ENCODE data around the gene RASA3. TPM values are rescaled to one million over a fixed set of nuclear protein-coding genes. Genes with fewer than 3 reads are reported as not detected.

The RASA3 gene
- total RNA-seq, 1 experiment from 2014 or later: 0.95 TPM

DNA sequence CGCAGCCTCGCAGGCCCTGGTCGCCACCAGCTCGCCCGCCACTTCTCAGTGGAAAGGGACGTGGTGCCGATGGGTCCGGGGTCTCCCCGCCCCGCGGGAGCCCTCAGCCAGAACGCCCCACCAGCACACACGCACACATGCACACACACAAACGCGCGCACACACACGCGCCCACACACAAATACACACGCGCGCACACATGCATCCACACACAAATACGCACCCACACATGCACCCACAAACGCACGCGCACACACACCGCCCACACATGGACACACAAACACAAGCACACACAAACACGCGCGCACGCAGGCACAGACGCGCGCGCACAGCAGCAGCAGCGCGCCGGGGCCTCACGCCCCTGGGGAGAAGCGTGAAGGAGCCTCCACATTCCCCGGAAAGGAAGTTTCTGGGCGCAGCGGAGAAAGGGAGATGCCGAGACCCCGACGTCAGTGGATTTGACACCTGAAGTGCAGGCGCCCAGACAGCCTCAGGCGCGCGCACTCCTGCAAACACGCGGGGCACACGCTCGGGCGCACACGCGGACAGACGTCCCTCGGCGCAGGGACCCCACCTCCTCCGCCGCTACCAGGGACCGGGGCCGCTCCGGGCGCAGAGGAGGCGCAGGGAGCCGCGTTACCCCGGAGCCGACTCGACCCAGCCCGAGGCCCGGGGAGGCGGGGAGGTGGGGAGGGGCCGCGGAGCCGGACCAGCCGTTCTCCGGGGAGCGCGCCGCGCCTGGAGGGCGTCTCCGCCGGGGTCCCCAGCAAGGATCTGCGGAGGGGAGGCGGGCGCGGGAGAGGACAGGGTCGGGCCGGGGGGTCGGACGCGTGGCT lies 622 bp downstream of the RASA3 start:
- peak overlapping the region; percentile 74 for H3K4me3 Mint-ChIP-seq (ENCODE audit: unreplicated experiment)
- no peaks in the 10 kb centered on the region for H3K9me3 ChIP-seq
- H3K27me3 ChIP-seq (replicated peaks; ENCODE audit: control insufficient read depth, insufficient read depth, low read length): 0 out of 2 replicates have a peak, but pooled peaks cover 1% of the 10 kb centered on the region
- H3K9me3 Mint-ChIP-seq (ENCODE audit: unreplicated experiment): no peaks in the 10 kb centered on the region
- H3K4me1 Mint-ChIP-seq (ENCODE audit: low read depth, unreplicated experiment): no peaks in the 10 kb centered on the region
- peaks cover 10% of the 10 kb centered on the region for H3K27me3 Mint-ChIP-seq (ENCODE audit: insufficient read depth, unreplicated experiment)
- H3K36me3 ChIP-seq (ENCODE audit: control insufficient read depth, insufficient read depth, low read length): no peaks in the 10 kb centered on the region
- H3K4me3 ChIP-seq (ENCODE audit: low read depth, low read length): peak overlapping the region; percentile 77
- no TSS peak for BruUV-seq (replicated peaks)
- no peak for DNase-seq
- H3K36me3 Mint-ChIP-seq (ENCODE audit: insufficient read depth, unreplicated experiment): no peaks in the 10 kb centered on the region
- POLR2A ChIA-PET: no interaction called here
- TF ChIP-seq, protein P1, sequence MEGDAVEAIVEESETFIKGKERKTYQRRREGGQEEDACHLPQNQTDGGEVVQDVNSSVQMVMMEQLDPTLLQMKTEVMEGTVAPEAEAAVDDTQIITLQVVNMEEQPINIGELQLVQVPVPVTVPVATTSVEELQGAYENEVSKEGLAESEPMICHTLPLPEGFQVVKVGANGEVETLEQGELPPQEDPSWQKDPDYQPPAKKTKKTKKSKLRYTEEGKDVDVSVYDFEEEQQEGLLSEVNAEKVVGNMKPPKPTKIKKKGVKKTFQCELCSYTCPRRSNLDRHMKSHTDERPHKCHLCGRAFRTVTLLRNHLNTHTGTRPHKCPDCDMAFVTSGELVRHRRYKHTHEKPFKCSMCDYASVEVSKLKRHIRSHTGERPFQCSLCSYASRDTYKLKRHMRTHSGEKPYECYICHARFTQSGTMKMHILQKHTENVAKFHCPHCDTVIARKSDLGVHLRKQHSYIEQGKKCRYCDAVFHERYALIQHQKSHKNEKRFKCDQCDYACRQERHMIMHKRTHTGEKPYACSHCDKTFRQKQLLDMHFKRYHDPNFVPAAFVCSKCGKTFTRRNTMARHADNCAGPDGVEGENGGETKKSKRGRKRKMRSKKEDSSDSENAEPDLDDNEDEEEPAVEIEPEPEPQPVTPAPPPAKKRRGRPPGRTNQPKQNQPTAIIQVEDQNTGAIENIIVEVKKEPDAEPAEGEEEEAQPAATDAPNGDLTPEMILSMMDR (IDR thresholded peaks at IDR 0.05; ENCODE audit: insufficient read depth in 1 of 2, low read depth in 1 of 2, low read length in 1 of 2, severe bottlenecking in 1 of 2, unreplicated experiment in 1 of 2): no peak
- CTCF ChIA-PET: no interaction called here
- peaks cover 7% of the 10 kb centered on the region for H3K4me1 ChIP-seq
- intact Hi-C loops (cut with micrococcal nuclease; ENCODE audit: unreplicated experiment): no loop called here
- H3K27ac Mint-ChIP-seq (ENCODE audit: unreplicated experiment): no peak overlapping the region

GRCh38 chr13:114130837-114131582 lies 1.4 kb downstream of the RASA3 start:
- H3K4me3 ChIP-seq (ENCODE audit: low read depth, low read length): peak overlapping the region; percentile 77
- DNase-seq: no peak
- 0 out of 2 replicates have a peak, but pooled peaks cover 1% of the 10 kb centered on the region for H3K27me3 ChIP-seq (replicated peaks; ENCODE audit: control insufficient read depth, insufficient read depth, low read length)
- no peaks in the 10 kb centered on the region for H3K36me3 Mint-ChIP-seq (ENCODE audit: insufficient read depth, unreplicated experiment)
- intact Hi-C loops (cut with micrococcal nuclease; ENCODE audit: unreplicated experiment): no loop called here
- peaks cover 10% of the 10 kb centered on the region for H3K27me3 Mint-ChIP-seq (ENCODE audit: insufficient read depth, unreplicated experiment)
- CTCF ChIA-PET: no interaction called here
- peak overlapping the region; percentile 74 for H3K4me3 Mint-ChIP-seq (ENCODE audit: unreplicated experiment)
- H3K9me3 Mint-ChIP-seq (ENCODE audit: unreplicated experiment): no peaks in the 10 kb centered on the region
- peaks cover 7% of the 10 kb centered on the region for H3K4me1 ChIP-seq
- H3K36me3 ChIP-seq (ENCODE audit: control insufficient read depth, insufficient read depth, low read length): no peaks in the 10 kb centered on the region
- TF ChIP-seq, protein P1 (IDR thresholded peaks at IDR 0.05; ENCODE audit: insufficient read depth in 1 of 2, low read depth in 1 of 2, low read length in 1 of 2, severe bottlenecking in 1 of 2, unreplicated experiment in 1 of 2): no peak
- POLR2A ChIA-PET: no interaction called here
- H3K9me3 ChIP-seq: no peaks in the 10 kb centered on the region
- H3K27ac Mint-ChIP-seq (ENCODE audit: unreplicated experiment): no peak overlapping the region
- H3K4me1 Mint-ChIP-seq (ENCODE audit: low read depth, unreplicated experiment): no peaks in the 10 kb centered on the region
- BruUV-seq (replicated peaks): no TSS peak

- H3K4me1 ChIP-seq: peaks cover 7% of the 10 kb centered on the region
- POLR2A ChIA-PET: no interaction called here
- BruUV-seq (replicated peaks): no TSS peak
- H3K36me3 Mint-ChIP-seq (ENCODE audit: insufficient read depth, unreplicated experiment): no peaks in the 10 kb centered on the region
- intact Hi-C loops (cut with micrococcal nuclease; ENCODE audit: unreplicated experiment): no loop called here
- CTCF ChIA-PET: no interaction called here
- 0 out of 2 replicates have a peak, but pooled peaks cover 1% of the 10 kb centered on the region for H3K27me3 ChIP-seq (replicated peaks; ENCODE audit: control insufficient read depth, insufficient read depth, low read length)
- no peaks in the 10 kb centered on the region for H3K36me3 ChIP-seq (ENCODE audit: control insufficient read depth, insufficient read depth, low read length)
- H3K9me3 ChIP-seq: no peaks in the 10 kb centered on the region
- H3K27ac Mint-ChIP-seq (ENCODE audit: unreplicated experiment): no peak overlapping the region
- no peak overlapping the region for H3K4me3 ChIP-seq (ENCODE audit: low read depth, low read length)
- peaks cover 10% of the 10 kb centered on the region for H3K27me3 Mint-ChIP-seq (ENCODE audit: insufficient read depth, unreplicated experiment)
- no peaks in the 10 kb centered on the region for H3K9me3 Mint-ChIP-seq (ENCODE audit: unreplicated experiment)
- no peaks in the 10 kb centered on the region for H3K4me1 Mint-ChIP-seq (ENCODE audit: low read depth, unreplicated experiment)
- DNase-seq: no peak
- no peak overlapping the region for H3K4me3 Mint-ChIP-seq (ENCODE audit: unreplicated experiment)
- TF ChIP-seq, protein P1 (IDR thresholded peaks at IDR 0.05; ENCODE audit: insufficient read depth in 1 of 2, low read depth in 1 of 2, low read length in 1 of 2, severe bottlenecking in 1 of 2, unreplicated experiment in 1 of 2): no peak
Measured at GRCh38 chr13:114130131-114130836, 2.1 kb downstream of the RASA3 start.
